Fibroblast of lung (primary cell): ENCODE results near the gene ELK1. TPM values are rescaled to one million over a fixed set of nuclear protein-coding genes. Genes with fewer than 3 reads are reported as not detected.

ENCODE experiments used
- DNase-seq, 2 donors: peaks; one replicate each; pipeline versions ENCODE4 v3.0.0 to v3.0.0-alpha.2; 2010; ENCODE audit warnings: low read depth in 2 of 2
- H2AFZ ChIP-seq: 2 replicates; pipeline ENCODE4 v1.5.1; 2012; ENCODE audit warnings: low read length, control low read depth, inconsistent platforms
- H3K27ac ChIP-seq: 2 replicates; pipeline ENCODE4 v1.5.1; 2011; ENCODE audit warnings: low read length, control low read depth; ENCODE audit not compliant: insufficient read depth
- H3K27me3 ChIP-seq: 2 replicates; pipeline ENCODE4 v1.5.1; 2011; ENCODE audit warnings: mild to moderate bottlenecking, low read length; ENCODE audit not compliant: control insufficient read depth, insufficient read depth
- H3K36me3 ChIP-seq: 2 replicates; pipeline ENCODE4 v1.5.1; 2011; ENCODE audit warnings: low read length; ENCODE audit not compliant: control insufficient read depth, insufficient read depth
- H3K4me1 ChIP-seq: 2 replicates; pipeline ENCODE4 v1.5.1; 2011; ENCODE audit warnings: low read length; ENCODE audit not compliant: control insufficient read depth, insufficient read depth; ENCODE audit errors: extremely low read depth
- H3K4me2 ChIP-seq: 2 replicates; pipeline ENCODE4 v1.5.1; 2011; ENCODE audit warnings: low read length, control low read depth; ENCODE audit not compliant: insufficient read depth; ENCODE audit errors: extremely low read depth
- H3K4me3 ChIP-seq, 4 experiments: fragments of 200-600 bp in 1 of 4; sonication (generic) in 1 of 4; replicated peaks in 1 of 4; 2 replicates each; pipeline ENCODE4 v1.5.1; 2011 to 2016; ENCODE audit warnings: low read length in 4 of 4, low read depth in 3 of 4, mild to moderate bottlenecking in 3 of 4, control low read depth in 2 of 4, inconsistent platforms in 1 of 4, mixed read lengths in 1 of 4; ENCODE audit not compliant: insufficient read depth in 1 of 4; ENCODE audit errors: control extremely low read depth in 1 of 4
- H3K79me2 ChIP-seq: 2 replicates; pipeline ENCODE4 v1.5.1; 2012; ENCODE audit warnings: mild to moderate bottlenecking, low read length, inconsistent platforms; ENCODE audit not compliant: control insufficient read depth, insufficient read depth
- H3K9ac ChIP-seq: 2 replicates; pipeline ENCODE4 v1.5.1; 2011; ENCODE audit warnings: mild to moderate bottlenecking, low read length, control low read depth; ENCODE audit not compliant: insufficient read depth
- H3K9me3 ChIP-seq: 2 replicates; pipeline ENCODE4 v1.5.1; 2012; ENCODE audit warnings: low read depth, low read length; ENCODE audit not compliant: control insufficient read depth, insufficient read depth
- H4K20me1 ChIP-seq: 2 replicates; pipeline ENCODE4 v1.5.1; 2011; ENCODE audit warnings: low read length; ENCODE audit not compliant: control insufficient read depth, insufficient read depth; ENCODE audit errors: extremely low read depth
- CTCF ChIP-seq, 2 donors: IDR thresholded peaks in 1 of 2; conservative IDR thresholded peaks in 1 of 2; 1 replicate in 1 of 2; 2 replicates in 1 of 2; pipeline ENCODE4 v1.5.1; 2011 to 2012; ENCODE audit warnings: low read length in 2 of 2, control low read depth in 1 of 2, inconsistent platforms in 1 of 2, low read depth in 1 of 2, mild to moderate bottlenecking in 1 of 2
- EZH2 ChIP-seq: IDR thresholded peaks from 2 replicates; pipeline ENCODE4 v1.5.1; 2012; ENCODE audit warnings: low read length, control low read depth, mild to moderate bottlenecking; ENCODE audit errors: missing control alignments
- polyA plus RNA-seq, 2 donors: library from polyadenylated mRNA; depleted of rRNA in 1 of 2; stranded (reverse) in 1 of 2; unstranded in 1 of 2; fragments of >200 nt; gene quantifications; 2 replicates each; pipeline ENCODE4 v1.2.1, GENCODE V29; 2011 to 2012; ENCODE audit warnings: missing spikeins in 1 of 2
- total RNA-seq: library from RNA; depleted of rRNA; stranded (reverse); fragments of >200 nt; gene quantifications from 2 replicates; pipeline ENCODE4 v1.2.1, GENCODE V29; 2014

Gene ELK1
- total and polyA plus RNA-seq, 2 donors (not counting 1 experiment from before 2014, with no cell fraction given): 13.9 to 25.3 TPM

- Histone ChIP-seq H3K4me1 (peaks cover 2% of the 10 kb centered on the region), H3K4me2 (peak within 1 kb of the TSS; percentile 71), H3K9ac (peak within 1 kb of the TSS; percentile 98), H4K20me1 (no peaks in the 10 kb centered on the region), H3K27ac (peak within 1 kb of the TSS; percentile 99), H3K79me2 (peaks cover 4% of the 10 kb centered on the region), H3K36me3 (no peaks in the 10 kb centered on the region), H2AFZ (peak within 1 kb of the TSS; percentile 7), H3K9me3 (no peaks in the 10 kb centered on the region), H3K27me3 (no peaks in the 10 kb centered on the region), H3K4me3 (peak within 1 kb of the TSS; percentile 60 to 94 (median 72))
- TF ChIP-seq EZH2: no peak
- TF ChIP-seq CTCF (conservative IDR thresholded peaks at IDR 0.05 in 1 of 2, IDR thresholded peaks at IDR 0.05 in 1 of 2; ENCODE audit: low read depth in 1 of 2, low read length in 2 of 2): no peak
- peak; percentile 94 to 97 for DNase-seq
These were observed 8.5 kb upstream of the ELK1 start, which contains the start of gene UXT for GRCh38 chrX:47658684-47659420. Gene UXT, minus strand, starts transcription at chrX:47659180. Its CDS starts 253 bp downstream, at chrX:47658927.

GRCh38 chrX:47658301-47658683 lies 7.9 kb upstream of the ELK1 start:
- no peaks in the 10 kb centered on the region for H3K9me3 ChIP-seq
- no peak overlapping the region for H2AFZ ChIP-seq
- peak overlapping the region; percentile 54 for H3K4me2 ChIP-seq
- peaks cover 2% of the 10 kb centered on the region for H3K4me1 ChIP-seq
- no peak for DNase-seq
- peaks cover 4% of the 10 kb centered on the region for H3K79me2 ChIP-seq
- TF ChIP-seq CTCF (conservative IDR thresholded peaks at IDR 0.05 in 1 of 2, IDR thresholded peaks at IDR 0.05 in 1 of 2; ENCODE audit: low read depth in 1 of 2, low read length in 2 of 2) (no peak), EZH2 (no peak)
- H3K27me3 ChIP-seq: no peaks in the 10 kb centered on the region
- peak overlapping the region; percentile 46 to 94 (median 58) for H3K4me3 ChIP-seq
- H4K20me1 ChIP-seq: no peaks in the 10 kb centered on the region
- peak overlapping the region; percentile 99 for H3K27ac ChIP-seq
- no peaks in the 10 kb centered on the region for H3K36me3 ChIP-seq
- H3K9ac ChIP-seq: peak overlapping the region; percentile 98

- Histone ChIP-seq H2AFZ (peak overlapping the region; percentile 31), H3K4me1 (peaks cover 2% of the 10 kb centered on the region), H3K79me2 (peaks cover 23% of the 10 kb centered on the region), H3K27me3 (no peaks in the 10 kb centered on the region), H3K4me2 (peak overlapping the region; percentile 66), H3K4me3 (peak overlapping the region; percentile 24 to 57 (median 46)), H3K36me3 (peaks cover 5% of the 10 kb centered on the region), H3K27ac (peak overlapping the region; percentile 66), H3K9me3 (no peaks in the 10 kb centered on the region), H4K20me1 (no peaks in the 10 kb centered on the region), H3K9ac (peak overlapping the region; percentile 50)
- TF ChIP-seq CTCF (conservative IDR thresholded peaks at IDR 0.05 in 1 of 2, IDR thresholded peaks at IDR 0.05 in 1 of 2; ENCODE audit: low read depth in 1 of 2, low read length in 2 of 2) (no peak), EZH2 (no peak)
- DNase-seq: no peak
These were observed 911 bp upstream of the ELK1 start for GRCh38 chrX:47651043-47651905.
